ENCODE measurements around the gene TTC8. TPM values are rescaled to one million over a fixed set of nuclear protein-coding genes. Genes with fewer than 3 reads are reported as not detected.
A peak's percentile ranks its signal among the peaks of the same experiment; 100 is the strongest.
"Not testable (repeated sequence)": the region's sequence is repeated elsewhere in the genome, so short reads cannot be mapped to it uniquely, and the experiment has no call there.

Gene TTC8
- 1 to 10 TPM; 8.0 to 9.3 TPM for polyA plus RNA-seq

GRCh38 chr14:88824314-88825077, at the start of gene TTC8:
Gene TTC8 (plus strand): TSS chr14:88824651. CDS start chr14:88824708, 57 bp downstream.
- peak within 1 kb of the TSS; percentile 79 to 81 for H3K4me3 ChIP-seq (ENCODE audit: low read depth in 1 of 2, low read length in 2 of 2)
- H3K27ac ChIP-seq (ENCODE audit: low read depth in 2 of 2, low read length in 1 of 2) = peak within 1 kb of the TSS; percentile 81 to 83
- WGBS, 2 donors = 1% methylated on average over 50 of the region's 50 CpGs
- no peaks in the 10 kb centered on the region for H3K4me1 ChIP-seq (ENCODE audit: control insufficient read depth in 2 of 2, insufficient read depth in 2 of 2, low read length in 1 of 2)
- H3K27me3 ChIP-seq (ENCODE audit: control insufficient read depth in 1 of 2, insufficient read depth in 2 of 2, low read length in 2 of 2) = no peaks in the 10 kb centered on the region
- no peaks in the 10 kb centered on the region for H3K9me3 ChIP-seq (ENCODE audit: control insufficient read depth in 2 of 2, insufficient read depth in 1 of 2, low read depth in 1 of 2, low read length in 1 of 2)
- H3K36me3 ChIP-seq (ENCODE audit: control insufficient read depth in 2 of 2, insufficient read depth in 2 of 2, low read length in 1 of 2) = no peaks in the 10 kb centered on the region

GRCh38 chr14:88775532-88775931, 48.9 kb upstream of the TTC8 start:
- Histone ChIP-seq H3K4me1 (ENCODE audit: control insufficient read depth in 2 of 2, insufficient read depth in 2 of 2, low read length in 1 of 2) (peaks cover 0 to 4% of the 10 kb centered on the region in 2 donors), H3K36me3 (ENCODE audit: control insufficient read depth in 2 of 2, insufficient read depth in 2 of 2, low read length in 1 of 2) (no peaks in the 10 kb centered on the region), H3K27me3 (ENCODE audit: control insufficient read depth in 1 of 2, insufficient read depth in 2 of 2, low read length in 2 of 2) (no peaks in the 10 kb centered on the region), H3K9me3 (ENCODE audit: control insufficient read depth in 2 of 2, insufficient read depth in 1 of 2, low read depth in 1 of 2, low read length in 1 of 2) (peaks cover 0 to 2% of the 10 kb centered on the region in 2 donors), H3K27ac (ENCODE audit: low read depth in 2 of 2, low read length in 1 of 2) (no peak overlapping the region), H3K4me3 (ENCODE audit: low read depth in 1 of 2, low read length in 2 of 2) (no peak overlapping the region)
- WGBS, 2 donors = 58 to 68% methylated on average over 3 of the region's 3 CpGs

- Histone ChIP-seq H3K27me3 (ENCODE audit: control insufficient read depth in 1 of 2, insufficient read depth in 2 of 2, low read length in 2 of 2) (no peaks in the 10 kb centered on the region), H3K9me3 (ENCODE audit: control insufficient read depth in 2 of 2, insufficient read depth in 1 of 2, low read depth in 1 of 2, low read length in 1 of 2) (peaks cover 0 to 8% of the 10 kb centered on the region in 2 donors), H3K36me3 (ENCODE audit: control insufficient read depth in 2 of 2, insufficient read depth in 2 of 2, low read length in 1 of 2) (no peaks in the 10 kb centered on the region), H3K4me1 (ENCODE audit: control insufficient read depth in 2 of 2, insufficient read depth in 2 of 2, low read length in 1 of 2) (peaks cover 0 to 2% of the 10 kb centered on the region in 2 donors), H3K4me3 (ENCODE audit: low read depth in 1 of 2, low read length in 2 of 2) (no peak overlapping the region), H3K27ac (ENCODE audit: low read depth in 2 of 2, low read length in 1 of 2) (no peak overlapping the region)
- 86 to 90% methylated on average over 1 of the region's 1 CpG for WGBS, 2 donors
Measured at GRCh38 chr14:88785911-88786310, 38.5 kb upstream of the TTC8 start.

- WGBS, 2 donors = 83 to 90% methylated on average over 4 of the region's 4 CpGs
- Histone ChIP-seq H3K36me3 (ENCODE audit: control insufficient read depth in 2 of 2, insufficient read depth in 2 of 2, low read length in 1 of 2) (no peaks in the 10 kb centered on the region), H3K27ac (ENCODE audit: low read depth in 2 of 2, low read length in 1 of 2) (no peak overlapping the region)
Measured at GRCh38 chr14:88786715-88787114, 37.7 kb upstream of the TTC8 start.

GRCh38 chr14:88789573-88789972, 34.9 kb upstream of the TTC8 start:
- H3K4me3 ChIP-seq (ENCODE audit: low read depth in 1 of 2, low read length in 2 of 2); H3K9me3 ChIP-seq (ENCODE audit: control insufficient read depth in 2 of 2, insufficient read depth in 1 of 2, low read depth in 1 of 2, low read length in 1 of 2); H3K36me3 ChIP-seq (ENCODE audit: control insufficient read depth in 2 of 2, insufficient read depth in 2 of 2, low read length in 1 of 2); H3K27ac ChIP-seq (ENCODE audit: low read depth in 2 of 2, low read length in 1 of 2); H3K4me1 ChIP-seq (ENCODE audit: control insufficient read depth in 2 of 2, insufficient read depth in 2 of 2, low read length in 1 of 2); H3K27me3 ChIP-seq (ENCODE audit: control insufficient read depth in 1 of 2, insufficient read depth in 2 of 2, low read length in 2 of 2): not testable (repeated sequence)

More at GRCh38 chr14:88786715-88787114, 37.7 kb upstream of the TTC8 start:
- Histone ChIP-seq H3K4me3 (ENCODE audit: low read depth in 1 of 2, low read length in 2 of 2) (no peak overlapping the region), H3K9me3 (ENCODE audit: control insufficient read depth in 2 of 2, insufficient read depth in 1 of 2, low read depth in 1 of 2, low read length in 1 of 2) (peaks cover 0 to 8% of the 10 kb centered on the region in 2 donors), H3K27me3 (ENCODE audit: control insufficient read depth in 1 of 2, insufficient read depth in 2 of 2, low read length in 2 of 2) (no peaks in the 10 kb centered on the region), H3K4me1 (ENCODE audit: control insufficient read depth in 2 of 2, insufficient read depth in 2 of 2, low read length in 1 of 2) (peaks cover 0 to 2% of the 10 kb centered on the region in 2 donors)

GRCh38 chr14:88790501-88791251, 33.8 kb upstream of the TTC8 start:
- no peaks in the 10 kb centered on the region for H3K27me3 ChIP-seq (ENCODE audit: control insufficient read depth in 1 of 2, insufficient read depth in 2 of 2, low read length in 2 of 2)
- H3K27ac ChIP-seq (ENCODE audit: low read depth in 2 of 2, low read length in 1 of 2) = no peak overlapping the region
- no peaks in the 10 kb centered on the region for H3K9me3 ChIP-seq (ENCODE audit: control insufficient read depth in 2 of 2, insufficient read depth in 1 of 2, low read depth in 1 of 2, low read length in 1 of 2)
- 88 to 89% methylated on average over 5 of the region's 5 CpGs for WGBS, 2 donors
- no peaks in the 10 kb centered on the region for H3K36me3 ChIP-seq (ENCODE audit: control insufficient read depth in 2 of 2, insufficient read depth in 2 of 2, low read length in 1 of 2)
- H3K4me3 ChIP-seq (ENCODE audit: low read depth in 1 of 2, low read length in 2 of 2) = no peak overlapping the region
- no peaks in the 10 kb centered on the region for H3K4me1 ChIP-seq (ENCODE audit: control insufficient read depth in 2 of 2, insufficient read depth in 2 of 2, low read length in 1 of 2)

- H3K9me3 ChIP-seq (ENCODE audit: control insufficient read depth in 2 of 2, insufficient read depth in 1 of 2, low read depth in 1 of 2, low read length in 1 of 2) = no peaks in the 10 kb centered on the region
- no peaks in the 10 kb centered on the region for H3K36me3 ChIP-seq (ENCODE audit: control insufficient read depth in 2 of 2, insufficient read depth in 2 of 2, low read length in 1 of 2)
- H3K4me3 ChIP-seq (ENCODE audit: low read depth in 1 of 2, low read length in 2 of 2) = no peak overlapping the region
- 55 to 61% methylated on average over 3 of the region's 3 CpGs for WGBS, 2 donors
- H3K27ac ChIP-seq (ENCODE audit: low read depth in 2 of 2, low read length in 1 of 2) = no peak overlapping the region
- H3K27me3 ChIP-seq (ENCODE audit: control insufficient read depth in 1 of 2, insufficient read depth in 2 of 2, low read length in 2 of 2) = no peaks in the 10 kb centered on the region
- no peaks in the 10 kb centered on the region for H3K4me1 ChIP-seq (ENCODE audit: control insufficient read depth in 2 of 2, insufficient read depth in 2 of 2, low read length in 1 of 2)
Measured at GRCh38 chr14:88791252-88791621, 33.2 kb upstream of the TTC8 start.

- Histone ChIP-seq H3K4me1 (ENCODE audit: control insufficient read depth in 2 of 2, insufficient read depth in 2 of 2, low read length in 1 of 2) (no peaks in the 10 kb centered on the region), H3K27ac (ENCODE audit: low read depth in 2 of 2, low read length in 1 of 2) (peak overlapping the region; percentile 72 to 77), H3K9me3 (ENCODE audit: control insufficient read depth in 2 of 2, insufficient read depth in 1 of 2, low read depth in 1 of 2, low read length in 1 of 2) (no peaks in the 10 kb centered on the region), H3K4me3 (ENCODE audit: low read depth in 1 of 2, low read length in 2 of 2) (peak overlapping the region; percentile 61 to 76), H3K27me3 (ENCODE audit: control insufficient read depth in 1 of 2, insufficient read depth in 2 of 2, low read length in 2 of 2) (no peaks in the 10 kb centered on the region), H3K36me3 (ENCODE audit: control insufficient read depth in 2 of 2, insufficient read depth in 2 of 2, low read length in 1 of 2) (no peaks in the 10 kb centered on the region)
- WGBS, 2 donors = 3% methylated on average over 47 to 52 of the region's 52 CpGs
Measured at GRCh38 chr14:88791629-88792472, 32.6 kb upstream of the TTC8 start.

GRCh38 chr14:88792473-88793258, 31.8 kb upstream of the TTC8 start, which contains the start of gene EML5:
Gene EML5 (minus strand): TSS chr14:88792953. CDS start chr14:88792503, 450 bp downstream.
- Histone ChIP-seq H3K4me3 (ENCODE audit: low read depth in 1 of 2, low read length in 2 of 2) (peak within 1 kb of the TSS; percentile 61 to 76), H3K36me3 (ENCODE audit: control insufficient read depth in 2 of 2, insufficient read depth in 2 of 2, low read length in 1 of 2) (no peaks in the 10 kb centered on the region), H3K27me3 (ENCODE audit: control insufficient read depth in 1 of 2, insufficient read depth in 2 of 2, low read length in 2 of 2) (no peaks in the 10 kb centered on the region), H3K27ac (ENCODE audit: low read depth in 2 of 2, low read length in 1 of 2) (peak within 1 kb of the TSS; percentile 72 to 77), H3K9me3 (ENCODE audit: control insufficient read depth in 2 of 2, insufficient read depth in 1 of 2, low read depth in 1 of 2, low read length in 1 of 2) (no peaks in the 10 kb centered on the region), H3K4me1 (ENCODE audit: control insufficient read depth in 2 of 2, insufficient read depth in 2 of 2, low read length in 1 of 2) (no peaks in the 10 kb centered on the region)
- 0 to 1% methylated on average over 80 to 111 of the region's 111 CpGs for WGBS, 2 donors
